GM18526 (cell line): ENCODE data around the gene C1orf87.

Source experiments
- POLR2A ChIP-seq: IDR thresholded peaks from 3 replicates; pipeline ENCODE4 v1.6.1; 2011; ENCODE audit not compliant: insufficient read length; ENCODE audit errors: extremely low read depth

Gene C1orf87

GRCh38 chr1:59986516-59987310, 86.9 kb downstream of the C1orf87 start:
- no peak for TF ChIP-seq POLR2A

DNA sequence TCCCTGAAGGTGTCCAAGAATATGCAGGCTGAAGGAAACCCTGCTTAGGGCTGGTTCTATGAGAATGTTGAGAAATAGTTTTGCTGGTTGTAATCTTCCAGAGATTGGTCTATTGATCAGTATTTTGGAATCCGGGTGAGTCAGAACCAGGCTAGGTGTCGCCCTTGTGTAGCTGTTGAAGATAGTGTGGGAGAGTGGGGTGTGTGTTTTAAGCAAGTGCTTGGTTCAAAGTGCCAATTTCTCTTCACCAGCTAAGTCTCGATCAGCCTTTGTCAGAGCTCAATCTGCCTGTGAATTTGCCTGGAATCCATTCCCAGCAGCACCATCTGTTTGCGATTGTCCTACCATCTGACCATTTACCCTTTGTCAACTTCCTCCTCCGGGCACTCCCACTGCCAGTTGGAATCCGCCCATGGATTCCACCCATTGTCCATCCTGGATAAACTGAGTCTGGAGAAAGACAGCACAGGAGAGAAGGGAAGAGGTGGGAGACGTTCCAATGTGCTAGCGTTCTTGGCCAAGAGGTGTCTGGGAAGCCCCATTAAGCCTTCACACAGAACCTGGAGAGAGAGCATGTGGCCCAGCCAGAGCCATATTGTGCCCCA, 87.6 kb downstream of the C1orf87 start:
- TF ChIP-seq POLR2A, result no peak

GRCh38 chr1:59979666-59980065, 93.9 kb downstream of the C1orf87 start:
- no peak for TF ChIP-seq POLR2A

DNA sequence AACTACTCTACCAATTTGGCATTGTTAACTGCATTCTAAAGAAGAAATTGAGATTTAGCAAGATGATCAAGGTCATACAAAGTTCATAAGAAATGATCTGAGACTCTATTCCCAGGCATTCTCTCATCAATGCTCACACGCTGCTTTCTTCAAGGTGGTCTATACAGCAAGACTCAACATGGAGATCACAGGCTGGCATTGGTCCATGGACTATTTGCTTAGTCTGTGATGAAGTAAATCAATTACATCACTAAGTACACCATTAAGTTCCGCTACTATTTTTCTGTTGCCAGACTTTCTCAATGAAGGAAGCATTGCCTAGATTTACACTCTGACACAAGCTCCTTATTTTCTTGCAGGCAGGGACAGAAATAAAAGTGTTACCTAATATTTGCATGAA, 95.1 kb downstream of the C1orf87 start:
- no peak for TF ChIP-seq POLR2A

- TF ChIP-seq POLR2A, result no peak
Measured at GRCh38 chr1:59978026-59978425, 95.5 kb downstream of the C1orf87 start.

DNA sequence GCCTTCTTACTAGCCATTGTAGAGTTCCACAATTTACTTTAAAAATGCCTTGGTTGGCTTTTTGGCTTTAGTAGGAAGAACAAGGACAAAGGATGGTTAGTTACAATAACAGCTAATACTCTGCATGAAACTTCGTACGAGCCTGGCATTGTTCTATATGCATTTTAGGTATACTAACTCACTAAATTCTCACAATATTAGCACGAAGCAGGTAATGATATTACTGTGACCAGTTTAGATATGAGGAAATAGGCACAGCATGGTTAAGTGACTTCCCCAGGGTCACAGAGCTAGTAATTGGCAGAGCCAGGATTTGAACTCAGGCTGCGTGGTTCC, 96.5 kb downstream of the C1orf87 start:
- no peak for TF ChIP-seq POLR2A

DNA sequence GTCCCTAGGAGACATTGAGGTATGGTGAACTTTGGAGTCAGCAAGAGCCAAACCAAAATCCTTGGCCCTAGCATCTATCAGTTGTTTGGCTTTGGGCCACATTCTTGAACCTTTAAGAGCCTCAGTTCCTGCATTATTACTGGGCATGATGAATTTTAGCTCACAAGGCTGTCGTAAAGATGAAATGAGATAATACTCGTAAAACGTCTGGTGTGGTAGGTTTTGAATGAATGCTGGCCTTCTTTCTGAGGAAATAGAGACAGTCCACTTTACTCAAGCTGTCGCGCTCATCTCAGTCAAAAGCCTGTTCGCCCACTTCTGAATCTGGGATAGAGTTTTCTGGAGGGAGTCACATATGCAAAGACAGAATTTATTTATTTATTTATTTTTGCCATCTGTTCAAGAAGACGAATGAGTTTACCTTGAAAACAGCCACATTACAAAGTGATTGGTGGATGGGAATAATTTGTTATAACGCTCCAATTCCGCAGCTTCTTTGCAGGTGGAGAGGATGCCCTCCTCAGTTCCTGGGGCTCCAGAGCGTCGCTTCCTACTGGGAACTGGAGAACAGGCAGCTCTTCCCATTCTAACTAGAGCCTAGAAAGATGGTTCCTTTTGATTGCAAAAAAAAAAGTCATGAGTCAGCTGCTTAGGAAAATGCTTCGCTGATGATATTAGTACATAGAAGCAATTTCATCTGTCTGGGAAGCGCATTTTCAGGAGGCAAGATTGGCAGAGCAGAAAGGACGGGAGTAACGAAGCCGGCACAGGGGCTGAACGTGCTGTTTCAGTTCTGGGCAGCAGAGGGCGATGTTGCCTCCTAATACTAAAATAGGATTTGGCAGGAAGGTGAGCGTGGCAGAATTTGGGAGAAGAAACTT, 97.1 kb downstream of the C1orf87 start:
- TF ChIP-seq POLR2A, result no peak

DNA sequence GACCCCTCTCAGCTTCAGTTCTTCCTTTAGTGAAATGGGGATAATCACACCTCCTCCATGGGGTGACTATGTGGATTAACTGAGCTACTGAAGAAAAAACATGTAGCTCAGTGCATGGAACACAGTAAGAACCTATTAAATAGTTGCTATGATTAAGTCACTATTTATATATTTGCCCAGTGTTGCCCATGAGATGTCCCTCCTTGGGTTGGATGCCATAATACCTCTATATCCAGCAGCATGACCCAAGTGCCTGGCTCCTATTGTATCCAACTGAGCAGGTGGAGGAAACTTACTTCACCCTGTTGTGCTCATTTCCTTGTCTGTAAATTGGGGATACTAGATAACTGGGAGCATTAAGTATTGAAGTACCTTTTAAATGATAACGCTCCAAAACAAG, 99.9 kb downstream of the C1orf87 start:
- no peak for TF ChIP-seq POLR2A

DNA sequence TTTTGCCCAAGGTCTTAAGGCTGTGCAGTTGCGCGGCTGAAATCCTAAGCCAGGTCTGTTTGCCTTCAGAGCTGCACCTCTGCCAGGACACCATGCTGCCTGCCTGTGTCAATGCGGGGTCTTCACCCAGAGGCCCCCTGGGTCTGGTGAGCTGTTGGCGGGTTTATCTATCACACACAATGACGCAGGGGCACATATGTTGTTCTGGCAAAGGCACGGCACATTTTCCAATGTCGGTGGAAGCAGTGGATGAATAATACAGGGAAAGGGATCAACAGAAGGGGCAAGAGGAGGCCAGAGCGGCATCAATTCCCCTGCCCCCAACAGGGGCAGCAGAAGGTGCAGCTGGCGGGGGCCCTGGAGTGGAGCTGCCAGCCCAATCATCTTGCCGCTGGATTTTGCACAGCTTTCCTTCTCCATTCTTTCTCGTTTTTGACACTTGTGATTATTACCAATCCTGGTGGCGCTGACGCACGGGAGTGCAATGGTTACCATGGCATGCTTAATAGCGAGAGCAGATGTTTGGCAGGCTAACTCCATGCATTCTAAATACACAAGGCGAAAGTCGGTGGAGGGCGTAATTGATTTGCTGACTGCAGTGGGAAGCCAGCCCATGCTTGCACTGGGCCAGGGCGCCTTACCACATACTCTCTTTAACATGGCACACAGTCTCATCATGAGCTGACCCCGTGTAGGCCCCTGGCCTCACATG, 101.2 kb downstream of the C1orf87 start:
- TF ChIP-seq POLR2A, result no peak

- TF ChIP-seq POLR2A, result no peak
Measured at GRCh38 chr1:59971464-59971911, 102.1 kb downstream of the C1orf87 start.

DNA sequence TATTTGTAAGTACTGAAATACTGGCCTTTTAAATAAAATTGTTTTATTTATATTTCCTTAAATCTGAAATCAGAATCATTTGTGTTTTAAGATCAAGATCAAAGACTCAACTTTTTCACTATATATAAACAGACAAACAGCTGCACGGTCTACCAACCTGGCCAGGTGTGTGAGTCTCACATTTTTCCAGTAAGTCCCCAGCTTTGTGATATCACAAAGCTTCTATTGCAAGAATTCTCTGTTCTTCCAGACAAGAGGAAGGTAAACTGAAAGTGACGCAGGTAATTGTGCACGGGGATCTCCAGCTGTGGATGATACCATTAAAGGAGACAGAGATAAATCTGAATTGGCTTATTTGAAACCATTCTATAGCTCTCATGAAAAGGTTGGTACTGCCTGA, 105.8 kb downstream of the C1orf87 start:
- no peak for TF ChIP-seq POLR2A

DNA sequence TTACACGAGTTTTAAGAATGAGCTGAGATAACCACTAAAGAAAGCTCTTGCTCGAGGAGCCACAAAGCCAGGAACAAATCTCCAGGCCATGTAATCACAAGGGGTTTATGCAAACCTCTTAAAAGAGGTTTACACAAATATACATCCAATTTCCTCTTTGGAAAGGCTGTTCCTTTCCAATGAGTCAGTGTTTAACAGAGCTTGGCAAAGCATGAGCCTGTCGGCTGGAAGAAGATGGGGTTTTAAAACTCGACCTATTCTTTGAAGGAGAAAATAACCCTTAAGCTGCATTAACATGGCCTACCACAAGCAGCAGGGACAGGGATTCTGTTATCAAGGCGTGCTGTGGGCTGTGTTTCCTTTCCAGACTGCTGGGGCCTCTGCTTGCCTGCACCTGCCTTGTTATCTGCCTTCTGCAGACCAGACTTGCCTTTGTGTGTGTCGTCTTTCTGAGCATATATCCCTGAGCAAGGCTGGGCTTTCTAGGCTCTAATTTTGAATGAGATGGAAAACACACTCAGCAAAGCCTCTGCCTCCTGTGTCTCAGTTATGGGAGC, 106.4 kb downstream of the C1orf87 start:
- no peak for TF ChIP-seq POLR2A

GRCh38 chr1:59952065-59952464, 121.5 kb downstream of the C1orf87 start:
- TF ChIP-seq POLR2A, result no peak

- TF ChIP-seq POLR2A, result no peak
Measured at GRCh38 chr1:59949648-59950047, 123.9 kb downstream of the C1orf87 start.

GRCh38 chr1:59948990-59949389, 124.6 kb downstream of the C1orf87 start:
- TF ChIP-seq POLR2A, result no peak
